ENCODE results near the gene SPESP1. TPM values are rescaled to one million over a fixed set of nuclear protein-coding genes. Genes with fewer than 3 reads are reported as not detected.

Gene SPESP1
- 4.0 TPM for total RNA-seq
- long read RNA-seq, partial matches to known transcripts, result 0 of 3 reads
- long read RNA-seq, other reads (novel, unspliced or antisense), result 1 of 3 reads

DNA sequence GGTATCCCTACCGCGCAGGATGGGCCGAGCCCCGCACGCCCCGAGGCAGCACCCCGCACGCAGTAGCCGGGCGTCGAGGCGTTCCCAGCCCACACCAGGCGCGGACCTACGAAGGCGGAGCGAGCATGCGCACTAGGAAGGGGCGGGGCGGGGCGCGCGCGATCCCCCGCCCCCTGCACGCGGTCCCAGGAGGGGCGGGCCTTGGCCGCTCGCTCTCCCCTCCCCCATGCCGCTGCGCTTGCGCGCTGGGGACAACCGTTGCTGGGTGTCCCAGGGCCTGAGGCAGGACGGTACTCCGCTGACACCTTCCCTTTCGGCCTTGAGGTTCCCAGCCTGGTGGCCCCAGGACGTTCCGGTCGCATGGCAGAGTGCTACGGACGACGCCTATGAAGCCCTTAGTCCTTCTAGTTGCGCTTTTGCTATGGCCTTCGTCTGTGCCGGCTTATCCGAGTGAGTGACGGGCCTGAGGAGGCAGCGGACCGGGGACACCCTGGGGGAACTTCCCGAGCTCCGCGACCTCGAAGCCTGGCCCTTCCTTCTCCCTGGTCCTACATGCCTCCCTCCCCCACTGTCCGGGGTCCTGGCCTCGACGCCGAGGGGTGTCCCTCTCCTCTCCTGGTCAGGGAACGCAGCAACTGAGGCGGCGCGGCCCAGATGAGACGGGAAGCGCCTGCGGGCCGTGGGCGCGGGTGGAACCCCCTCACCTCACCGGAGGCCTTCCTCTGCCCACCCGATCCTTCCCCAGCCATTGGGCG, at the start of gene SPESP1:
Gene SPESP1 (plus strand): TSS at position 258 of the 755 bp plus-strand sequence. CDS start 129 bp downstream, at position 387.
- peak; percentile 98 for ATAC-seq
- peak; percentile 72 for DNase-seq (ENCODE audit: missing footprints)
- intact Hi-C loops (cut with DNase I), result no loop called here

DNA sequence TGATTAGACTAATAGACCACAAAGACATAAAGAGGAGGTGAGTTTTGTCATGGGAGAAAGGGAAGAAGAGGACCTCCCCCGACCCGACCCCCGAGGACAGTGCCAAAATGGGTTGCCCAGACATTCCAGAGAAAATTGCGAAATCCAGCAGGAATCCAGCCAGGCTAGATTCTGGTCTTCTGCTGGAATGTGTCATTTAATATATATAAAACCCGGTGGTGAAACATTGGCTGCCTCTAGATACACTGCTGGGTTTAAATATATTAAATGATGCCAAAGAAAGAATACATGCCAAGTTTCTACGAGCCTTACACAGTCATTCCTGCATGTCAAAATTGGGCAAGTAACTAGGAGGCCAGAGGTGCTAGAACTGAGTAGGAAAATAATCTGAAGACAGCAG, 45.3 kb upstream of the SPESP1 start:
- DNase-seq (ENCODE audit: missing footprints) (no peak), ATAC-seq (no peak)
- intact Hi-C loops (cut with DNase I), result no loop called here

DNA sequence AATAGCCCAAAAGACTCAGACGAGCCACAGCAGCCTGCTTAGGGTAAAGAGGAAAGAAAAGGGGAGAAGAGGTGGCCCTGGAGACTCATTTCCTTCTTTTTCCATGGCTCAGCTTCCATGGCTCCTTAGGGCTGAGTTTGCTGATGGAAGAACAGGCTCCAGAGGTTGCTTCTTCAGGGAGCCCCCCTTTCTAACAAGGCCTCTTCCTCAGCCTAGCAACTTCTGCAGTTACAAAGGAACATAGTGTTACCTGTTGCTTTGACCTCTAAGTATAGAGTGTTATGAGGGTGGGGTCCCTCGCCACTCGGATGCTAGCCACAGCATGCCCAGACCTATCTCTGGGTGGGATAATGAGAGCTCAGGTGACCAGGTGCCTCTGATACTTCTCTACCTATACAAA, 43.2 kb upstream of the SPESP1 start:
- intact Hi-C loops (cut with DNase I), result no loop called here
- DNase-seq (ENCODE audit: missing footprints), result no peak
- ATAC-seq, result no peak

DNA sequence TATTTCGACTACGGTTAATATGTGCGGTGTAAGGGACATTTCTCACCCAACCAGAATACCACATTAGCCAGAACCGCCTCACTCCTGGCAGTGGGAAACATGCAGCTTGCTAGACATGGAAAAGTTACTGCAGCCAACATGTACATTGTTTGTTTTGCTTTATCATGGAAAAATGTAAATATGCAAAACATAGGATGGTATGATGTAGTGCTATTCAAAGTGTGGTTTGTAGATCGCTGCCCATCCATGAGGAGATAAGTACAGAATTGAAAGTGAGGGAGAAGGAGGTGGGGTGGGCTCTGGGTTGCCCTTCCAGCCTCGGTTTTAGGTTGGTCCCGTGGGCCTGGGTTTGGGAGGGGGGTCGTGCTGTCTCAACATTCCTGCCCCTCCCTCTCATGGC, 42.5 kb upstream of the SPESP1 start:
- DNase-seq (ENCODE audit: missing footprints), result no peak
- no peak for ATAC-seq
- intact Hi-C loops (cut with DNase I), result no loop called here

DNA sequence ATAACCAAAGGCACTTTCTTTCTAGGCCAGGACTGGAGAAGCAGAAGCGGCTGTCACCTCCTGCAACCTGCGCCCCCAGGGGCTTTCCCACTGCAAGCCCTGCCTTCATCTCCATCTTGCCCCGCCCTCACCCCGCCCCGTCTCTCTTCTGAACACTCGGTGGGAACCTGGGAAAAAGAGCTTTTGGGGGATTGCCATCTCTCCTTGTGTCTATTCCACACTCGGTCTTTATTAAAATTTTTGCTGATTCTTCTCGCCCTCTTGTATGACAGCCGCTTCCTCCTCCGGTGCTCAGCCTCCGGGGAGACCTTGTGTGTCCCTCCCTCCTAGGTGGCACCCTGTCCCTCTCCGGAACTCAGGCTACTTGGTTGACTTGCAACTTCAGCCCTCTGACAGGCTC, 41.9 kb upstream of the SPESP1 start:
- DNase-seq (ENCODE audit: missing footprints) (no peak), ATAC-seq (no peak)
- intact Hi-C loops (cut with DNase I), result no loop called here

DNA sequence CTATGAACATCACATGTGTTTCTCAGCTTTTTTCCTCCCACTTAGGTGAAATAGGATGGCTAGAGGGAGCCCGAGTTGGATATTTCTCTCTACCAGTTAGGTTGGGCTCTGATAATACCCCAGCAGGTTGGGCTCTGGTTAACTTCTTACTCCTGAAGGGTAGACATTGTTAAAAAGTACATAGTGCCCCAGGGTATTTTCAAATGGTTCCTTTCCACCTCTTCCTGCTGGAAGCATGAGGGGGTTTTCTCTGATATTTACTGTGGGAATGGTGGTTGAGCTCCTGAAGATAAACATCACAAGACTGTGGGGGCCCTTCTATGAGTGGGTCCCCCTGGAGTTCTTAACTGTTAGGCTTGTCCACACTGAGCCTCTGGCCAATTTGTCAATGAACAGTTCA, 36.1 kb upstream of the SPESP1 start:
- no peak for DNase-seq (ENCODE audit: missing footprints)
- intact Hi-C loops (cut with DNase I), result no loop called here
- no peak for ATAC-seq

DNA sequence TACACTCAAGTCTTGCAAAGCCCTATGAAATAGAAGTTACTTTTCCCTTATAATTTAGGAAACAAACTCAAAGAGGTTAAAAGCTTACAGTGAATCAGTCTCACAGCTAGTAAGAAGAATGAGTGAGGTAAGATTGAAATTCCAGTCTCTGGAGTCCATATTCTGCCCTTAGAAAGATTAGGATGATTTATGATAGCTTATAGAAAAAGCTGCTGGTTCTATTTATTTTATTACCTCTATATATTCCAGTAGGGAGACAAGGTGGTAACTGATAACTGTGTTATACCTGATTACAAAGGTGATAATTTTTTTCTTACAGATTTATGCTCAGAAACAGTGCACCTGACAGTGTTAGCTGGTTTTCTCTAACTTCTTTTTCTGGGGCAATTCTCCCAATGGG, 34.1 kb upstream of the SPESP1 start:
- DNase-seq (ENCODE audit: missing footprints), result no peak
- no peak for ATAC-seq
- intact Hi-C loops (cut with DNase I), result no loop called here

DNA sequence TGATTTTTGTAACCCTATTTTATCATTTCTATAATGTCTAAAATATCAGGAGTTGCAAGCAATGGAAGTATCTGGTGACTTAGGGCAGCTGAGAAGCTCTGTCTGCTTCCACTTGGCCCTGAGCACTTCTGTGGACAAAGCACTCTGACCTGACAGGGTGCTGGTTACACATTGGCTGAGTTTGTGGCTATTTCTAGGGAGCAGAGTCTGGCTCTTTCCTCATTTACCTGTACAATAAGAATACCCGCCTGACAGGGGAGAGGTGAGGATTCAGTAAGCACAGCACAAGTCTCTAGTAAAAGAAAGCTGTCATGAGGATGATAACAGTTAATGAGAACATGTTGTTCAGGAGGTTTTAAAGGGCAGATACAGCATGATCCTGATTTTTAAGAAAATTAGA, 33.3 kb upstream of the SPESP1 start:
- ATAC-seq, result no peak
- DNase-seq (ENCODE audit: missing footprints), result no peak
- intact Hi-C loops (cut with DNase I), result no loop called here

DNA sequence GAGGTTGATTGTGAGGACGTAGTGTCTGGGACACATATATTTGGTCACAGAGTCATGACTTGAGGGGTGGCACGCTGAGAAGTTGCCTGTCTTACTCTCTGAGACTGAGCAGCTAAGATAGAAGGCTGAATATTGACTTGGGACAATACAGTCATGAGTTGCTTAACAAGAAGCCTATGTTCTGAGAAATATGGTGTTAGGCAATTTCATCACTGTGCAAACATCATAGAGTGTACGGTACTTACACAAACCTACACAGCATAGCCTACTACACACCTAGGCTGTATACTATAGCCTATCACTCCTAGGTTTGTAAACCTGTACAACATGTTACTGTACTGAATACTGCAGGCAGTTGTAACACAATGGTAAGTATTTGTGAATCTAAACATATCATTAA, 30.3 kb upstream of the SPESP1 start:
- DNase-seq (ENCODE audit: missing footprints) (no peak), ATAC-seq (no peak)
- intact Hi-C loops (cut with DNase I), result no loop called here

DNA sequence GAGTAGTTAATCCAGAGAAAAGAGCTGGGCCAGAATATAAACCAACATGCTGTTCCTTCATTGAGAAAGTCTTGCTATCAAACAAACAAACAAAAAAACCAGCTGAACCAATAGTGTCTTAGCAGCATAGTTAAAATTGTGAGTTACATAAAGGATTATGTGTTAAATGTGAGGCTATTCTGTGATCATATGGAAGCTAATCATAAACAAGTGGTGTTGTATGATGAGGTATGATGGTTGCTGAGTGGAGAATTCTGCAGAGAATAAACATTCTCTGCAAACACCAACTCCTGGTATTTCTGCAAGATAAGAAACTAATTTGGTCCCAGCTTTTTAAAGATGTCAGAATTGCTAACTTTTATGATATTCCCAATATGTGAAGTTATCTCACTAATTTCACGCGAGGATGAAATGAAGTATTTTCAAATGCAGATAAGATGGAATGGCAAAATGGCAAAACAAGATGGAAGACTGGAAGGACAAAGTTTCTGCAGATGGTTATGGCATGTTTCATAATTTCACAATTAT, 22.9 kb upstream of the SPESP1 start:
- intact Hi-C loops (cut with DNase I), result no loop called here
- ATAC-seq (no peak), DNase-seq (ENCODE audit: missing footprints) (no peak)

DNA sequence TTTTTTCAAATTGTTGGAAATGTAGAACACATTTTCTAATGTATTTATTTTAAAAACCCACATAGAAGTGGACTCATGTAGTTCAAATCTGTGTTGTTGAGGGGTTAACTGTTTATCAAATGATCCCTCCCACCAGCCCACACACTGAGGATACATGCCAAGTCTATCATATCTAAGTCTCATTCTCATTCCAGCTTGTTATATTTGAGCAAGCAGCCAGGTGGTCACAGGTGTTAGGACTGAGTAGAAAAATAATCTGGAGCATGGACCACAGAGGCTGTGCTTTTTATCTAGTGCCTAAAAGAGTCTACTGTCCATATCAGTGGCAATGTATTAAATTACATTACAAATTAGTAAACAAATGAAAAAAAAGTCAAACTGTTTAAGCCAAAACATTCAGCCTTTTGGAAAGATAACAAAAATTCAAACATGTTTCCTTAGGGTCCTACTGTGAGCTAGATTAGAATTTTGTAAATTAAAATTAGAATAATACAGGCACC, 20.7 kb upstream of the SPESP1 start:
- DNase-seq (ENCODE audit: missing footprints) (no peak), ATAC-seq (no peak)
- intact Hi-C loops (cut with DNase I), result no loop called here

DNA sequence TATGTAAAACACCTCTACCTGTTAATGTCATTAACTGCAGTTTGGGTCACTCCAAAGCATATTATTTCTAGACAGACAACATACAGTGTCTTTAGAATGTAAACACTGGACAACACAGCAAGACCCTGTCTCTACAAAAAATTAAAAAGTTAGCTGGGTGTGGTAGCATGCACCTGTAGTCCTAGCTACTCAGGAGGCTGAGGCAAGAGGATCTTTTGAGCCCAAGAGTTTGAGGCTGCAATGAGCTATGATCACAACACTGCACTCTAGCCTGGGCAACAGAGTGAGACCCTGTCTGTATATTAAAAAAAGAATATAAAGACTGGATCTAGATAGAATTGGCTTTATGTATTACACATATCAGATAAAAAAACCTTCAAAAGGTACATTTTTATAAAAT, 20.0 kb upstream of the SPESP1 start:
- DNase-seq (ENCODE audit: missing footprints) (no peak), ATAC-seq (no peak)
- intact Hi-C loops (cut with DNase I), result no loop called here

DNA sequence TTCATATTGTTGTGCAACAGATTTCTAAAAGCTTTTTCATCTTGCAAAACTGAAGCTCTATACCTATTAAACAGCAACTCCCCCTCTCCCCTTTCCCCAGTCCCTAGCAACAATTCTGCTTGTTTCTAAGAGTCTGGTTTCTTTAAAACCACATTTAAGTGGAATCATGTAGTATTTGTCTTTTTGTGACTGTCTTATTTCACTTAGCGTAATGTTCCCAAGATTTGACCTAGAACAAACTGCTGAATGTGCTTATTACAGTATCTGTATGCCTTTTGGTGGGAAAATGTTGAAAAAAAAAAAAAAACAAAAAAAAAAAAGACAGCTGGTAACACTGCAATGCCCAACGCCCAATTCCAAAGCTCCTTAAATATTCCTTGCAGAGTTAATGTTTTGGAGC, 19.5 kb upstream of the SPESP1 start:
- DNase-seq (ENCODE audit: missing footprints) (no peak), ATAC-seq (no peak)
- intact Hi-C loops (cut with DNase I), result no loop called here

DNA sequence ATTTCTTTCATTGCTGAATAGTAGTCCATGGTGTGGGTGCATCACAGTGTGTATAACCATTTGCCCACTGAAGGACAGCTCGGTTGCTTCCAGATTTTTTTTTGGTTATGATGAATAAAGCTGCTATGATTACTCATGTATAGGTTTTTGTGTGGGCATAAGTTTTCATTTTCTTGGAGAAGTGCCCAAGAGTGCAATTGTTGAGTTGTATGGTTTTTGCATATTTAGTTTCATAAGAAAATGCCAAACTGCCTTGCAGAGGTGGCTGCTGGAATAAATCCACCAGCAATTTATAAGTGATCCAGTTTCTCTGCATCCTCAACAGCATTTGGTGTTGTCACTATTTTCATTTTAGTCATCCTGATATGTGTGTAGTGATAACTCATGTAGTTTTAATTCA, 8.4 kb upstream of the SPESP1 start:
- DNase-seq (ENCODE audit: missing footprints) (no peak), ATAC-seq (no peak)
- intact Hi-C loops (cut with DNase I), result loop anchor here (5.0 kb wide), 1 partner anchor 370 kb away; no protein-coding TSS in a partner anchor

DNA sequence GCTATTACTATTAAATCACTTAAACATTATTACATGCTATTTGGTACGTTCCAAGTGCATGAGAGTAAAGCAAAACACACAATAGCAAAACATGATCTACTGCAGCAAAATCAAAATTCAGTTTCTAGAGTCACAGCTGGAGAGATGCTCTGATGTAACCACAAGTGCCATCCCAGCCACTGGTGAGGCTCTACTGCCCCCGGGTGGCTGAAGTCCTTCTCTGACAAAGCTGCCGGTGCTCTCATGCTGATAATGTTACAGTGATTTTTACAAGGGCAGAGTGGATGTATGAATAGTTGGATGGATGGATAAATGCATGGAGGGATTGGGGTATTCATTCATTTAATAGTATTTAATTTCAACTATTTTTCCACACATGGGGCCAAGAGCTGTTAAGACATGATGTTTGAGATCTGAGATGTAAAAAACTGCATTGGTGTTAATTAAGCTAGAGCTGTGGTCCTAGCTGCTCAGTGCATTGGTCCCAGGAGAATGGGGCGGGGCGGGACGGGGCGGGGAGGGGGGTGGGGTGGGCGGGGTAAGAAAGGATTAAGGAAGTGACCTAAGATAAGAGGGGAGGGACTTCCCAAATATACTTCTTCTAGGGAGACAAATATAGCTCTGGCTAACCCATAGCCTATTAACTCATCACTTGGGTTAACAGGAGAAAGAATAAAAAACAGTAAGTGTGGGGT, 5.3 kb upstream of the SPESP1 start:
- intact Hi-C loops (cut with DNase I), result loop anchor here (5.0 kb wide), 1 partner anchor 373 kb away; no protein-coding TSS in a partner anchor
- DNase-seq (ENCODE audit: missing footprints), result no peak
- peak; percentile 86 for ATAC-seq

DNA sequence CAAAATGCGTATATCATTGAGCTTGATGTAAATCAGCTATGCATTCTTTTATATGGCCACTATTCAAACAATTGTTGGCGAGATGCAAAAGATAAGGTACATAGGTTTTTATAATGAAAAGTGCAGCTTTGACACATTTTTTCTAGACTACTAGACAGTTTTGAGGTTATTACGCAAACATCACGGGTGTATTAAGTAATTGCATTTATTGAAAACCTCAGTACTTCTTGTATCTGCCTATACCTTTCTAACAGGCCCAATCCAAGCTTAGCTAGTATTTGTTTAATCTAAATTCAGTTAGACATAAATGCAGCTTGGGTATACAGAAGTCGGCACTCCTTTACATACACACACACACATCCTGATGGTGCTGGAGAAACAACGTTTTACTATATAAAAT, 2.7 kb downstream of the SPESP1 start:
- intact Hi-C loops (cut with DNase I), result no loop called here
- ATAC-seq (no peak), DNase-seq (ENCODE audit: missing footprints) (no peak)

DNA sequence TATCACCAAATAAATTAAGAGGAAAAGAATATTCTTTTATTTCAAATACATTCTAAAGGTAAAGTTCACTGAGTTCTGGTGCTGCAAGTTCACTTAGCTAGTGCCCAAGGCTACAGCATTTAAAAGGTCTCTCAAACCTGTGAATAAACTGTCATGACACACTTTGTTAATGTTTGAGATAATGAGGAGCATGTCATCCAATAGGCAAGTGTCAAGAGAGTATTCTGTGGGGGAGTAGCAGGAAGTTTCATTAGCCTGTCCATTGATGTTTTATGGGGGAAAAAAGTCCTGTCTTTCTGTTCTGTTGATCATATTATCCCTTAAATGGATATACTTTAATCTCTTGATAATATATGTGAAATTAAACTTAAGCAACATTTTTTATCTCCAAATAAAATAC, 4.0 kb downstream of the SPESP1 start:
- ATAC-seq, result no peak
- intact Hi-C loops (cut with DNase I), result no loop called here
- no peak for DNase-seq (ENCODE audit: missing footprints)

DNA sequence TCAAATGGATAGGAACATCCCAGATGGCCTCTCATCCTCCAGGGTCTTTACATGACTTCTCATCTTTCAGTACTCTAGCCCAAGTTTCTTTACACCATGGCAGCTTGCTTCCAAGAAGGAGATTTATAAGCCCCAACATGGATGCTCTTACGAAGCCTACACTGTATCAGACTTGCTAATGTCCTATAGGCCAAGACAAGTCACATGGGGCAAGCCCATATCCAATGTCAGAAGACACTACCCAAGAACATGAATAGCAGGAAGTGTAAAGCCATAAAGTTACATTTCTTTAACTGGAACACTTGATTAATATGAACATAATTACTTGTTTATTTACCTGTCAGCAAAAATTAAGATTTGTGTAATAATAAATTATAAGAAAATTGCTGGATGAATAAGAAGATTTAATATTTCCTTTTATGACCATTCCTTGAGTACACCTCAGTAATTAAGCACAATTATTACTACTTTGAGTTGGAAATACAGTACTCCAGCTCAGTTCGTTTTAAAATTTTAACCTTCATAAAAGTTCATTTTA, 5.1 kb downstream of the SPESP1 start:
- no peak for DNase-seq (ENCODE audit: missing footprints)
- intact Hi-C loops (cut with DNase I), result no loop called here
- ATAC-seq, result no peak

DNA sequence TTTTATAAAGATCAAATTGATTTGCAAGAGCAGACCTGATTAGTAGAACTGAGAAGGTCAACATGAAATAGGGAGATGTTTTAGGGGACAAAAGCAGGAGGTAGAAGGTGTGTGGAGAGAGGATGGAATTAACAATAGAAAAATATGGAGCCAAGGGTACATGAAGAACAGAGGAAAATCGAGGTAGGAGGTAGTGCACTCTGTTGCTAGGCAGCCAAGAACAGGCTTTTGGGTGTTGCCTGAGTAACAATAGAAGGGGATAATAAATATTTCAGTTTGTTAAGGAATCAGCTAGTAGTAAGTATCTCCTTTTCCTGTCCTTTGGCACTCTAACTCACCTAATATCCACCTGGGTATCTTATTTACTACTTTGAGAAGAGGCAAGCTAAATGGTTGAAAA, 9.2 kb downstream of the SPESP1 start:
- ATAC-seq, result no peak
- DNase-seq (ENCODE audit: missing footprints), result no peak
- intact Hi-C loops (cut with DNase I), result no loop called here

DNA sequence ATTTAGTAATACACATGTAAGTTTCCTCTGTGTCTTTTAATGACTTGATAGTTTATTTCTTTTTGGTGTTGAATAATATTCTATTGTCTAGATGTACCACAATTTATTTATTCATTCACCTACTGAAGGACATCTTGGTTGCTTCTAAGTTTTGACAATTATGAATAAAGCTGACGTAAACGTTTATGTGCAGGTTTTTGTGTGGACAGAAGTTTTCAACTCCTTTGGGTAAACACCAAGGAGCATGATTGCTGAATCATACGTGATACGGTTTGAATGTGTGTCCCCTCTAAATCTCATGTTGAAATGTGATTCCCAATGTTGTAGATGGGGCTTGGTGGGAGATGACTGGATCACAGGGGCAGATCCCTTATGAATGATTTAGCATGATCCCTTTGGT, 21.5 kb downstream of the SPESP1 start:
- ATAC-seq, result no peak
- intact Hi-C loops (cut with DNase I), result no loop called here
- DNase-seq (ENCODE audit: missing footprints), result no peak
